Endothelial cell of umbilical vein (primary cell): ENCODE measurements around the gene LCN2. TPM values are rescaled to one million over a fixed set of nuclear protein-coding genes. Genes with fewer than 3 reads are reported as not detected.

ENCODE experiments used
- BruUV-seq: library from RNA; stranded (reverse); fragments of 400-500 nt; replicated peaks from 2 replicates; lab custom pipeline; 2021; lab: Mats Ljungman, UMichigan
- CTCF ChIA-PET: fragments of 300-600, 350-600 bp; sonication (Branson Sonifier 250); formaldehyde crosslinking; loops from one replicate; lab custom pipeline; 2021; ENCODE audit warnings: antibody characterized with exemption, inconsistent platforms; lab: Charles Lee
- POLR2A ChIA-PET: fragments of 300-600, 350-600 bp; sonication (Branson Sonifier 250); formaldehyde crosslinking; loops from one replicate; lab custom pipeline; 2021; ENCODE audit warnings: antibody characterized with exemption, inconsistent platforms; lab: Charles Lee
- DNase-seq: peaks from one replicate; pipeline ENCODE4 v3.0.0-alpha.2; 2011; ENCODE audit warnings: low read depth, low spot score
- FAIRE-seq: peaks from 2 replicates; lab custom pipeline; 2011; peaks lifted over from hg19 to GRCh38; lab: Jason Lieb, UNC
- H2AFZ ChIP-seq: 2 replicates; pipeline ENCODE4 v1.6.0; 2012; ENCODE audit warnings: low read depth, low read length, control low read depth, inconsistent platforms
- H3K27ac ChIP-seq: 2 replicates; pipeline ENCODE4 v1.5.1; 2011; ENCODE audit warnings: low read depth, mild to moderate bottlenecking, control low read depth, low read length, moderate library complexity; ENCODE audit not compliant: insufficient read depth
- H3K27me3 ChIP-seq, 2 experiments: 2 replicates each; pipeline versions ENCODE4 v1.6.0 to v1.6.1; 2011; ENCODE audit warnings: low read length in 2 of 2, mixed read lengths in 1 of 2; ENCODE audit not compliant: control insufficient read depth in 2 of 2, insufficient read depth in 2 of 2
- H3K36me3 ChIP-seq, 2 experiments: 2 replicates in 1 of 2; 3 replicates in 1 of 2; pipeline ENCODE4 v1.5.1; 2011; ENCODE audit warnings: low read length in 2 of 2, mild to moderate bottlenecking in 1 of 2, moderate library complexity in 1 of 2; ENCODE audit not compliant: control insufficient read depth in 2 of 2, insufficient read depth in 2 of 2; ENCODE audit errors: extremely low read depth in 1 of 2
- H3K4me1 ChIP-seq: 3 replicates; pipeline ENCODE4 v1.5.1; 2011; ENCODE audit warnings: mild to moderate bottlenecking, low read length; ENCODE audit not compliant: control insufficient read depth, insufficient read depth; ENCODE audit errors: extremely low read depth
- H3K4me2 ChIP-seq: 2 replicates; pipeline ENCODE4 v1.6.1; 2011; ENCODE audit warnings: low read length, control low read depth, mixed read lengths; ENCODE audit not compliant: insufficient read depth
- H3K4me3 ChIP-seq, 3 experiments: fragments of 200-600 bp in 1 of 3; sonication (generic), shearing (Covaris generic) in 1 of 3; replicated peaks in 1 of 3; 2 replicates each; pipeline ENCODE4 v1.5.1; 2011 to 2016; ENCODE audit warnings: control low read depth in 3 of 3, low read length in 3 of 3, mild to moderate bottlenecking in 2 of 3, inconsistent platforms in 1 of 3, low read depth in 1 of 3, moderate library complexity in 1 of 3; ENCODE audit not compliant: insufficient read depth in 1 of 3
- H3K79me2 ChIP-seq: 2 replicates; pipeline ENCODE4 v1.6.0; 2012; ENCODE audit warnings: low read length, inconsistent platforms; ENCODE audit not compliant: control insufficient read depth, insufficient read depth
- H3K9ac ChIP-seq: replicated peaks from 2 replicates; pipeline ENCODE3; 2011; ENCODE audit warnings: low read length, control low read depth; ENCODE audit not compliant: insufficient read depth; ENCODE audit errors: extremely low read depth
- H3K9me1 ChIP-seq: replicated peaks from 3 replicates; pipeline ENCODE4 v1.6.0; 2011; ENCODE audit warnings: mild to moderate bottlenecking, low read length; ENCODE audit not compliant: control insufficient read depth, insufficient read depth; ENCODE audit errors: extremely low read depth
- H3K9me3 ChIP-seq: replicated peaks from 2 replicates; pipeline ENCODE4 v1.5.1; 2012; ENCODE audit warnings: low read length, inconsistent platforms; ENCODE audit not compliant: control insufficient read depth, insufficient read depth
- H4K20me1 ChIP-seq: replicated peaks from 2 replicates; pipeline ENCODE3; 2011; ENCODE audit warnings: mild to moderate bottlenecking, low read length; ENCODE audit not compliant: control insufficient read depth, insufficient read depth; ENCODE audit errors: extremely low read depth
- EZH2 ChIP-seq: IDR thresholded peaks from 2 replicates; pipeline ENCODE4 v1.6.1; 2012; ENCODE audit warnings: borderline replicate concordance, low read depth, mild to moderate bottlenecking, moderate library complexity, low read length, inconsistent platforms; ENCODE audit not compliant: severe bottlenecking
- FOS ChIP-seq: IDR thresholded peaks from 2 replicates; pipeline ENCODE4 v1.6.1; 2011; ENCODE audit warnings: mild to moderate bottlenecking, low read length, moderate library complexity, borderline replicate concordance; ENCODE audit not compliant: insufficient read depth
- JUN ChIP-seq: IDR thresholded peaks from 2 replicates; pipeline ENCODE4 v1.6.1; 2011; ENCODE audit warnings: borderline replicate concordance, low read depth; ENCODE audit not compliant: insufficient read length, insufficient read depth
- MYC ChIP-seq: IDR thresholded peaks from one replicate; pipeline ENCODE4 v1.6.1; 2011; ENCODE audit warnings: mild to moderate bottlenecking, low read depth, low read length
- POLR2AphosphoS5 ChIP-seq: IDR thresholded peaks from 2 replicates; pipeline ENCODE4 v1.6.1; 2012; ENCODE audit warnings: low read depth, mild to moderate bottlenecking, control low read depth, low read length, moderate library complexity; ENCODE audit not compliant: insufficient read depth
- dilution Hi-C: fragments of 300-500 bp; cut with MboI; formaldehyde crosslinking; loops from one replicate; pipeline ENCODE4 v1.15.0; 2019; ENCODE audit warnings: low sequenced_read_pairs; ENCODE audit not compliant: extremely low pct_ligation_motif_present
- intact Hi-C: fragments of 100-400 bp; cut with micrococcal nuclease; formaldehyde crosslinking; loops from one replicate; pipeline ENCODE4 v1.10.0; 2022
- polyA plus RNA-seq, 4 experiments: library from polyadenylated mRNA; depleted of rRNA in 3 of 4; stranded (reverse) in 3 of 4; unstranded in 1 of 4; fragments of >200 nt; gene quantifications; 2 replicates each; pipeline versions ENCODE4 v1.2.1 to v1.2.3, GENCODE V29; 2011 to 2012; ENCODE audit warnings: missing spikeins in 1 of 4
- total RNA-seq: library from RNA; stranded (reverse); gene quantifications from 2 replicates; pipeline ENCODE4 v1.2.3, GENCODE V29; 2021
- TF ChIP-seq, protein P1 (sequence below): IDR thresholded peaks from 2 replicates; pipeline ENCODE4 v1.6.1; 2011; ENCODE audit not compliant: insufficient read depth, insufficient read length
- TF ChIP-seq, protein P2 (sequence below), 2 donors: IDR thresholded peaks; 1 replicate in 1 of 2; 2 replicates in 1 of 2; pipeline ENCODE4 v1.5.1; 2011; ENCODE audit warnings: low read length in 2 of 2, mild to moderate bottlenecking in 2 of 2, moderate library complexity in 2 of 2, control low read depth in 1 of 2, inconsistent platforms in 1 of 2, low read depth in 1 of 2; ENCODE audit not compliant: insufficient read depth in 1 of 2; ENCODE audit errors: extremely low read depth in 1 of 2

Gene LCN2
- total and polyA plus RNA-seq, 2 donors (not counting 3 experiments of a cell fraction or from before 2014, with no cell fraction given): not detected

DNA sequence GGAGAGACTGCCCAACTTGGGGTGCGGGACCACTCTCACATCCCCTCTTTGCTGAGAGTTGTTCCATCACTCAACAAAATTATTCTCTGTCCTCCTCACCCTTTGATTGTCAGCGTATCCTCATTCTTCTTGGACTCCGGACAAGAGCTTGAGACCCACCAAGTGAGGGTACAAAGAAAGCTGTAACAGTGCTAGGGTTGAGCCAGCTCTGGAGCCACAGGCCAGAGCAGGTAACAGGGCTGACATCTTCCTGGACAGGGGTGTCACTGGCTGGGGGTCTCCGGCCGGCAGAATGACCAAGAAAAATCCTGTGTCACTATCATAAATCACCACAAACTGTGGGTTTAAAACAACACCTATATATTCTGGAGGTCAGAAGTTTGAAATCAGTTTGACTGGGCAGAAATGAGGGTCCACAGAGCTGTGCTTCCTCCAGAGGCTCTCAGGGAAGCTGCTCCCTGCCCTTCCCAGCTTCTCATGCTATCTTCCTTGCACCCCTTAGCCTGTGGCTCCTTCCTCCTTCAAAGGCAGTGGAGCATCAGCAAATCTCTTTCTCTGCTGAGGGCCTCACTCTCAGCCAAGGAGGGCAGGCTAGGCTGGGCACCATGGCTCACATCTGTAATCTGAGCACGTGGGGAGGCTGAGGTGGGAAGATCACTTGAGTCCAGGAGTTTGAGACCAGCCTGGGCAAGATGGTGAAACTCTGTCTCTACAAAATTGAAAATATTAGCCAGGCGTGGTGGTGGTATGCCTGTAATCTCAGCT is 6.7 kb downstream of the LCN2 start:
- FAIRE-seq: no peak

More for the DNA sequence above, 6.7 kb downstream of the LCN2 start:
- Histone ChIP-seq H3K79me2 (no peaks in the 10 kb centered on the region), H3K36me3 (no peaks in the 10 kb centered on the region), H3K4me2 (no peak overlapping the region), H3K9me3 (no peaks in the 10 kb centered on the region), H3K9me1 (no peaks in the 10 kb centered on the region), H4K20me1 (no peaks in the 10 kb centered on the region), H2AFZ (no peak overlapping the region), H3K4me1 (peaks cover 7% of the 10 kb centered on the region), H3K27ac (no peak overlapping the region), H3K9ac (no peak overlapping the region), H3K27me3 (no peaks in the 10 kb centered on the region), H3K4me3 (no peak overlapping the region)
- ChIA-PET CTCF (interaction anchor here (0.9 to 1.2 kb wide), 2 partner anchors 17 to 38 kb away, joined by 3 to 7 read pairs; no protein-coding TSS in a partner anchor), POLR2A (no interaction called here)
- intact Hi-C loops: no loop called here
- TF ChIP-seq EZH2: no peak
- TF ChIP-seq, protein P1, sequence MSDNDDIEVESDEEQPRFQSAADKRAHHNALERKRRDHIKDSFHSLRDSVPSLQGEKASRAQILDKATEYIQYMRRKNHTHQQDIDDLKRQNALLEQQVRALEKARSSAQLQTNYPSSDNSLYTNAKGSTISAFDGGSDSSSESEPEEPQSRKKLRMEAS: no peak
- TF ChIP-seq JUN: no peak
- no peak for TF ChIP-seq MYC
- TF ChIP-seq FOS: no peak
- TF ChIP-seq POLR2AphosphoS5: no peak
- TF ChIP-seq, protein P2, sequence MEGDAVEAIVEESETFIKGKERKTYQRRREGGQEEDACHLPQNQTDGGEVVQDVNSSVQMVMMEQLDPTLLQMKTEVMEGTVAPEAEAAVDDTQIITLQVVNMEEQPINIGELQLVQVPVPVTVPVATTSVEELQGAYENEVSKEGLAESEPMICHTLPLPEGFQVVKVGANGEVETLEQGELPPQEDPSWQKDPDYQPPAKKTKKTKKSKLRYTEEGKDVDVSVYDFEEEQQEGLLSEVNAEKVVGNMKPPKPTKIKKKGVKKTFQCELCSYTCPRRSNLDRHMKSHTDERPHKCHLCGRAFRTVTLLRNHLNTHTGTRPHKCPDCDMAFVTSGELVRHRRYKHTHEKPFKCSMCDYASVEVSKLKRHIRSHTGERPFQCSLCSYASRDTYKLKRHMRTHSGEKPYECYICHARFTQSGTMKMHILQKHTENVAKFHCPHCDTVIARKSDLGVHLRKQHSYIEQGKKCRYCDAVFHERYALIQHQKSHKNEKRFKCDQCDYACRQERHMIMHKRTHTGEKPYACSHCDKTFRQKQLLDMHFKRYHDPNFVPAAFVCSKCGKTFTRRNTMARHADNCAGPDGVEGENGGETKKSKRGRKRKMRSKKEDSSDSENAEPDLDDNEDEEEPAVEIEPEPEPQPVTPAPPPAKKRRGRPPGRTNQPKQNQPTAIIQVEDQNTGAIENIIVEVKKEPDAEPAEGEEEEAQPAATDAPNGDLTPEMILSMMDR (IDR thresholded peaks at IDR 0.05; ENCODE audit: extremely low read depth in 1 of 2, insufficient read depth in 1 of 2, low read depth in 1 of 2, low read length in 2 of 2): no peak
- BruUV-seq: no TSS peak
- dilution Hi-C loops: no loop called here
- no peak for DNase-seq
